Measurements from ENCODE around the gene ELAPOR1. TPM values are rescaled to one million over a fixed set of nuclear protein-coding genes. Genes with fewer than 3 reads are reported as not detected.
A peak's percentile ranks its signal among the peaks of the same experiment; 100 is the strongest.

Gene ELAPOR1
- total and polyA plus RNA-seq, 2 experiments from 2014 or later: 0.54 to 1.2 TPM

DNA sequence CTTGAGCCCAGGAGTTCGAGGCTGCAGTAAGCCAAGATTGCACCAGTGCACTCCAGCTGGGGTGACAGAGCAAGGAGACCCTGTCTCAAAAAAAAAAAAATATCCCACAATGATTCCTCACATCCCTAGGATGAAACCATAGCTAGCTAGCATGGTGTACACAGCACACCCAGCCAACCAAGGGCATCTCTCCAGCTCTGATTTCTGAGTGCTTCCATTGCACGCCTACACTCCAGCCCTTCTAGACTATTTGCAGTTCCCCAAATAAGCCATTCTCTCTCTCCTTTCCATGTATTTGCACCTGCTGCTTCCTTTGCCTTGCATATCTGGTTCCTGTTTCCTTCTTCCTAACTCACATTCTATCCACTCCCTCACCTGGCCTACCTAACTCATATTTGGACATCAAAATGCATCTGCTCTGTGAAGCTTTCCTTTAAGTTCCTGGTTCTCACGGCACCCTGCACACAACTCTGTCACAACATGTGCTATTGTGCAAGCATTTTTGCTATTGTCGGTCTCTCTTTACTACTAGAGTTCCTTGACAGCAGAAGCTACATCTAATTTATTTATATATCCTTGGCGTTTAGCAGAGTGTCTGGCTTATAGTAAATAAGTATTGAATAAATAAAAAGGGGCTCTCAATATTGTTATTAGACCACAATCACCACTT is 2.4 kb upstream of the ELAPOR1 start:
- Histone ChIP-seq H4K20me1 (ENCODE audit: insufficient read depth) (no peaks in the 10 kb centered on the region), H3K9me2 (ENCODE audit: insufficient read depth) (no peaks in the 10 kb centered on the region), H3K27ac (no peak overlapping the region), H3K4me2 (ENCODE audit: unreplicated experiment) (no peak overlapping the region), H3K4me3 (no peak overlapping the region), H3K9me3 (ENCODE audit: low read depth) (no peaks in the 10 kb centered on the region), H3K79me2 (ENCODE audit: insufficient read depth) (no peaks in the 10 kb centered on the region), H3K36me3 (ENCODE audit: low read depth) (no peaks in the 10 kb centered on the region), H3K4me1 (ENCODE audit: insufficient read depth) (peaks cover 4% of the 10 kb centered on the region; the same call in 1 of the 2 replicates), H2AFZ (peak overlapping the region; percentile 80; the same call in 1 of the 2 replicates), H3K27me3 (replicated peaks; ENCODE audit: insufficient read depth) (no peaks in the 10 kb centered on the region), H3K9ac (no peak overlapping the region), H3F3A (ENCODE audit: insufficient read depth) (no peaks in the 10 kb centered on the region)
- TF ChIP-seq EZH2phosphoT487 (IDR thresholded peaks at IDR 0.05; ENCODE audit: insufficient read depth, low read depth) (no peak), EZH2 (IDR thresholded peaks at IDR 0.05; ENCODE audit: insufficient read depth, poor library complexity, severe bottlenecking) (no peak)
- in situ Hi-C loops (cut with MboI): no loop called here
- peak; percentile 47 for DNase-seq
- WGBS, 2 experiments (ENCODE audit: low coverage in 1 of 2, low lambda C conversion rate in 2 of 2, missing lambda C conversion rate in 2 of 2): 31 to 35% methylated on average over 5 of the region's 5 CpGs

DNA sequence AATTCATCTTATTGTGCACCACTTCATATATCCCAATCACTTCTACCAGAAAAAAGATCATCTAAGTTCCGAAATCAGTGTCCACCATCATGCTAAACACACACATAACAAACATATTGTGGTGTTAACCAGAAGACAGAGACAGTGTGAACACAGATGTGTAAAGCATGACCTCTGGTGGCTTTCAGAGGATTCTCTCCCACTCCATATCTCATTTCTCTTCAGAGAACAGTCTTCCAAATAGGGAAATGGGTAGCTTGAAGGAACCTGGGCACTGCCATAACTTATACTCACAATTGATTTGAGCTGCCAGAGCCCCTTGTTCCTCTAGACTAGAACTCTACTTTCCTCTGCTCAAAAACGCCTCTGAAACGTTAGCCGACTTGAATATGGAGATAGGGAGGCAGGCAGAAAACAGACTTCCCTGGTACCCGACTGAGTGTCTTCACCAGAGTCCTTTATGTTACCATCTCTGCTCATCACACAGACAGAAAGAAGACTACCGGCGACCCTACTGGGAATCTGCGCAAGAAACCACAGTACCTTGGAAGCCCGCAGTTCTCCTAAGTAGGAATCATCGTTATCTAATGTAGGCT is 1.8 kb upstream of the ELAPOR1 start:
- Histone ChIP-seq H2AFZ (peak overlapping the region; percentile 80), H3K4me1 (ENCODE audit: insufficient read depth) (peaks cover 4% of the 10 kb centered on the region; the same call in 1 of the 2 replicates), H4K20me1 (ENCODE audit: insufficient read depth) (no peaks in the 10 kb centered on the region), H3K9me2 (ENCODE audit: insufficient read depth) (no peaks in the 10 kb centered on the region), H3K79me2 (ENCODE audit: insufficient read depth) (no peaks in the 10 kb centered on the region), H3K27ac (peak overlapping the region; percentile 43), H3K27me3 (replicated peaks; ENCODE audit: insufficient read depth) (no peaks in the 10 kb centered on the region), H3K4me2 (ENCODE audit: unreplicated experiment) (peak overlapping the region; percentile 91), H3K9me3 (ENCODE audit: low read depth) (no peaks in the 10 kb centered on the region), H3K4me3 (peak overlapping the region; percentile 62), H3F3A (ENCODE audit: insufficient read depth) (no peaks in the 10 kb centered on the region), H3K9ac (peak overlapping the region; percentile 80), H3K36me3 (ENCODE audit: low read depth) (no peaks in the 10 kb centered on the region)
- WGBS, 2 experiments (ENCODE audit: low coverage in 1 of 2, low lambda C conversion rate in 2 of 2, missing lambda C conversion rate in 2 of 2): 2 to 3% methylated on average over 10 of the region's 10 CpGs
- DNase-seq: peak; percentile 73
- TF ChIP-seq EZH2 (IDR thresholded peaks at IDR 0.05; ENCODE audit: insufficient read depth, poor library complexity, severe bottlenecking): no peak
- TF ChIP-seq EZH2phosphoT487 (IDR thresholded peaks at IDR 0.05; ENCODE audit: insufficient read depth, low read depth): no peak
- in situ Hi-C loops (cut with MboI): no loop called here

DNA sequence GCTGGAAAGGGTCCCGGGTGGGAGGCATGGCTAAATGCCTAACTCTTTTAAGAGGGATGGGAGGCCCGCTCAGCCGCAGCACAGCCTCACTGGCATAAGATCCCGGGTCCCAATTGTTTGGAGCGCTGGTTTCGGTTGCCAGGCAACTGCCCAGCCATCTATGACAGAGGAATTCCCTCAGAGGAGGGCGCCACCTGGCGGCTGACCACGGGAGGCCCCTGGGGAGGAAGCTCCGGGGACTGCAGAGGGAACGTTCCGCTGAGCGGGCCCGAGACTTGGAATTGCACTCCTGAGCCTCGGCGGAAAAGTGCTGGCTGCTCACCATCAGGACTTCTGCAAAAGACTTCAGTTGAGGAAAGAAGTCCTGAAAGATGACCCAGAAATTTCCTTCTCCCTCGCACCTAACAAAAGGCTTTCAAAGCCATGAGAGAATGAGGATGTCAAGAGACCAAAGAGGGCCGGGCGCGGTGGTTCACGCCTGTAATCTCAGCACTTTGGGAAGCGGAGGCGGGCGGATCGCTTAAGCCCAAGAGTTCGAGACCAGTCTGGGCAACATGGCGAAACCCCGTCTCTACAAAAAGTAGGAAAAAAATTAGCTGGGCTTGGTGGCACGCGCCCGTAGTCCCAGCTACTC is 1.1 kb upstream of the ELAPOR1 start:
- peak overlapping the region; percentile 80 for H3K9ac ChIP-seq
- no peaks in the 10 kb centered on the region for H3K79me2 ChIP-seq (ENCODE audit: insufficient read depth)
- H3K4me3 ChIP-seq: peak overlapping the region; percentile 62
- peak; percentile 93 for DNase-seq
- peak overlapping the region; percentile 91 for H3K4me2 ChIP-seq (ENCODE audit: unreplicated experiment)
- peaks cover 4% of the 10 kb centered on the region; the same call in 1 of the 2 replicates for H3K4me1 ChIP-seq (ENCODE audit: insufficient read depth)
- peak overlapping the region; percentile 80 for H2AFZ ChIP-seq
- H3K27me3 ChIP-seq (replicated peaks; ENCODE audit: insufficient read depth): no peaks in the 10 kb centered on the region
- no peaks in the 10 kb centered on the region for H3K9me2 ChIP-seq (ENCODE audit: insufficient read depth)
- H3K36me3 ChIP-seq (ENCODE audit: low read depth): no peaks in the 10 kb centered on the region
- no peaks in the 10 kb centered on the region for H3F3A ChIP-seq (ENCODE audit: insufficient read depth)
- H3K9me3 ChIP-seq (ENCODE audit: low read depth): no peaks in the 10 kb centered on the region
- 6 to 7% methylated on average over 31 of the region's 31 CpGs for WGBS, 2 experiments (ENCODE audit: low coverage in 1 of 2, low lambda C conversion rate in 2 of 2, missing lambda C conversion rate in 2 of 2)
- H3K27ac ChIP-seq: peak overlapping the region; percentile 43
- no peaks in the 10 kb centered on the region for H4K20me1 ChIP-seq (ENCODE audit: insufficient read depth)
- TF ChIP-seq EZH2 (IDR thresholded peaks at IDR 0.05; ENCODE audit: insufficient read depth, poor library complexity, severe bottlenecking) (no peak), EZH2phosphoT487 (IDR thresholded peaks at IDR 0.05; ENCODE audit: insufficient read depth, low read depth) (no peak)
- in situ Hi-C loops (cut with MboI): no loop called here

DNA sequence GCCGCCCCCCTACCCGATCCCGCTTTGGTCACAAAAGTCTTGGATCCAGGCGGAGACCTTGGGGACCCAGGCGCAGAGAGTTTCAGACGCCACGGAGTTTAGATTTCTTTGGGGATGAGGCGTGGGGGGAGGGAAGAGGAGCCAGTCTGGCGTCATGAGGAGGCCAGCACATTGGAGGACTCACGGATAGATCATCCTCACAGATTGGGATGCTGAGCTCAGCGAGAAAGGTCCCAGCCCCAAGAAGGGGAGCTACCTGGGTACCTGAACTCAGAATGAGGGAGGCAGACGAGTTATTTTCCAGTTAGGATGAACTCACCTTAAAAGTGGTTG is 393 bp downstream of the ELAPOR1 start:
- Histone ChIP-seq H3K4me1 (ENCODE audit: insufficient read depth) (peaks cover 4% of the 10 kb centered on the region; the same call in 1 of the 2 replicates), H3K27ac (no peak overlapping the region), H3K36me3 (ENCODE audit: low read depth) (no peaks in the 10 kb centered on the region), H3K79me2 (ENCODE audit: insufficient read depth) (no peaks in the 10 kb centered on the region), H3K9me3 (ENCODE audit: low read depth) (no peaks in the 10 kb centered on the region), H3F3A (ENCODE audit: insufficient read depth) (no peaks in the 10 kb centered on the region), H3K4me3 (peak overlapping the region; percentile 62), H3K9ac (no peak overlapping the region), H2AFZ (peak overlapping the region; percentile 80), H3K4me2 (ENCODE audit: unreplicated experiment) (peak overlapping the region; percentile 91), H3K27me3 (replicated peaks; ENCODE audit: insufficient read depth) (no peaks in the 10 kb centered on the region), H3K9me2 (ENCODE audit: insufficient read depth) (no peaks in the 10 kb centered on the region), H4K20me1 (ENCODE audit: insufficient read depth) (no peaks in the 10 kb centered on the region)
- 7 to 9% methylated on average over 11 to 12 of the region's 12 CpGs for WGBS, 2 experiments (ENCODE audit: low coverage in 1 of 2, low lambda C conversion rate in 2 of 2, missing lambda C conversion rate in 2 of 2)
- in situ Hi-C loops (cut with MboI): no loop called here
- no peak for TF ChIP-seq EZH2 (IDR thresholded peaks at IDR 0.05; ENCODE audit: insufficient read depth, poor library complexity, severe bottlenecking)
- no peak for TF ChIP-seq EZH2phosphoT487 (IDR thresholded peaks at IDR 0.05; ENCODE audit: insufficient read depth, low read depth)
- peak; percentile 47 for DNase-seq
